GM21529 (cell line): ENCODE measurements around the gene SYTL4.
"Not testable (repeated sequence)": the region's sequence is repeated elsewhere in the genome, so short reads cannot be mapped to it uniquely, and the experiment has no call there.

ENCODE experiments used
- ATAC-seq: cut with Tn5 transposase; IDR thresholded peaks from one replicate; pipeline ENCODE4 v1.9.1; 2021; ENCODE audit not compliant: unreplicated experiment

SYTL4 gene

GRCh38 chrX:100731441-100732281 is at the start of gene SYTL4:
Gene SYTL4 (minus strand): TSS chrX:100732121. CDS start chrX:100702037, 30,084 bp downstream.
- no peak for ATAC-seq

GRCh38 chrX:100769439-100769838 is 37.5 kb upstream of the SYTL4 start:
- not testable (repeated sequence) for ATAC-seq

- ATAC-seq, result peak; percentile 71
These were observed 36.9 kb upstream of the SYTL4 start for GRCh38 chrX:100768679-100769338.

- ATAC-seq, result no peak
These were observed 19.0 kb upstream of the SYTL4 start for GRCh38 chrX:100750883-100751282.

GRCh38 chrX:100748108-100748507 is 16.2 kb upstream of the SYTL4 start:
- ATAC-seq, result no peak

GRCh38 chrX:100747703-100748102 is 15.8 kb upstream of the SYTL4 start:
- ATAC-seq, result no peak

GRCh38 chrX:100747090-100747489 is 15.2 kb upstream of the SYTL4 start:
- ATAC-seq, result no peak

GRCh38 chrX:100745806-100746537 is 14.1 kb upstream of the SYTL4 start:
- no peak for ATAC-seq

- ATAC-seq, result no peak
These were observed 13.3 kb upstream of the SYTL4 start for GRCh38 chrX:100745205-100745604.

- ATAC-seq, result no peak
These were observed 11.2 kb upstream of the SYTL4 start for GRCh38 chrX:100743009-100743607.

GRCh38 chrX:100724006-100724405 is 7.9 kb downstream of the SYTL4 start:
- ATAC-seq, result not testable (repeated sequence)

GRCh38 chrX:100721328-100721727 is 10.6 kb downstream of the SYTL4 start:
- ATAC-seq, result no peak

GRCh38 chrX:100720301-100720700 is 11.6 kb downstream of the SYTL4 start:
- no peak for ATAC-seq

- ATAC-seq, result no peak
These were observed 12.8 kb downstream of the SYTL4 start for GRCh38 chrX:100719139-100719538.

GRCh38 chrX:100717363-100717762 is 14.6 kb downstream of the SYTL4 start:
- ATAC-seq, result no peak

- no peak for ATAC-seq
These were observed 21.1 kb downstream of the SYTL4 start for GRCh38 chrX:100710816-100711215.

GRCh38 chrX:100704581-100705203 is 27.2 kb downstream of the SYTL4 start:
- ATAC-seq, result no peak

- ATAC-seq, result no peak
These were observed 31.1 kb downstream of the SYTL4 start for GRCh38 chrX:100700809-100701208.

- ATAC-seq, result no peak
These were observed 33.4 kb downstream of the SYTL4 start for GRCh38 chrX:100698551-100698950.

- ATAC-seq, result no peak
These were observed 35.1 kb downstream of the SYTL4 start for GRCh38 chrX:100696699-100697351.
